Measurements from ENCODE around the gene TESMIN.

DNA sequence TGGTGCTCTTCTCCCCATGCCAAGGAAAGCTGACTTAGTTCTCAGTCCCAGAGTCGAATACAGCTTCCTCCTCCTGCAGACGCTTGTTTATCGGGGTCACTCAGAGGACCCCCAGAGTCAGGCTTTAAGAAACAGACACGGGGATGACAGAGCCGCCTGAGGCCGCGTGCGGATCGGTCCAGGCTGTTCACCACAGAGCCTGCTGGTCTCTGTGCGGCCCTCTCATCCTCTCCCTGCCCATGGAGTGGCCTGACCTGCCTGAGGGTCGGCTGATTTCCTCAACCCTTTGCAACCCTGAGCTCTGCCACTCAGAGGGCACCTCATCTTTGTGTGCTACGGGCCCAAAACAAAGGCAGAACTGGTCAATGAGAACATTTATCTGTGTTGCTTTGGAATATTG is 64.8 kb downstream of the TESMIN start:
- TF ChIP-seq POLR2A (IDR thresholded peaks at IDR 0.05), result no peak
- no peak for TF ChIP-seq CTCF (IDR thresholded peaks at IDR 0.05)

Data from transverse colon (tissue), 3 donors.